ENCODE measurements around the gene GPC6.

The GPC6 gene

GRCh38 chr13:93525087-93525486 lies 298.5 kb downstream of the GPC6 start:
- in situ Hi-C loops (cut with HindIII; ENCODE audit: low sequenced_read_pairs) = no loop called here
- TF ChIP-seq, protein P1, sequence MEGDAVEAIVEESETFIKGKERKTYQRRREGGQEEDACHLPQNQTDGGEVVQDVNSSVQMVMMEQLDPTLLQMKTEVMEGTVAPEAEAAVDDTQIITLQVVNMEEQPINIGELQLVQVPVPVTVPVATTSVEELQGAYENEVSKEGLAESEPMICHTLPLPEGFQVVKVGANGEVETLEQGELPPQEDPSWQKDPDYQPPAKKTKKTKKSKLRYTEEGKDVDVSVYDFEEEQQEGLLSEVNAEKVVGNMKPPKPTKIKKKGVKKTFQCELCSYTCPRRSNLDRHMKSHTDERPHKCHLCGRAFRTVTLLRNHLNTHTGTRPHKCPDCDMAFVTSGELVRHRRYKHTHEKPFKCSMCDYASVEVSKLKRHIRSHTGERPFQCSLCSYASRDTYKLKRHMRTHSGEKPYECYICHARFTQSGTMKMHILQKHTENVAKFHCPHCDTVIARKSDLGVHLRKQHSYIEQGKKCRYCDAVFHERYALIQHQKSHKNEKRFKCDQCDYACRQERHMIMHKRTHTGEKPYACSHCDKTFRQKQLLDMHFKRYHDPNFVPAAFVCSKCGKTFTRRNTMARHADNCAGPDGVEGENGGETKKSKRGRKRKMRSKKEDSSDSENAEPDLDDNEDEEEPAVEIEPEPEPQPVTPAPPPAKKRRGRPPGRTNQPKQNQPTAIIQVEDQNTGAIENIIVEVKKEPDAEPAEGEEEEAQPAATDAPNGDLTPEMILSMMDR (IDR thresholded peaks at IDR 0.05; ENCODE audit: low read depth, low read length, missing control alignments) = no peak
- DNase-seq (ENCODE audit: low read depth) = no peak
- no peak overlapping the region for H3K4me3 ChIP-seq (ENCODE audit: low read depth, low read length)

- in situ Hi-C loops (cut with HindIII; ENCODE audit: low sequenced_read_pairs) = no loop called here
- H3K4me3 ChIP-seq (ENCODE audit: low read depth, low read length) = no peak overlapping the region
- DNase-seq (ENCODE audit: low read depth) = no peak
- TF ChIP-seq, protein P1 (IDR thresholded peaks at IDR 0.05; ENCODE audit: low read depth, low read length, missing control alignments) = no peak
Measured at GRCh38 chr13:93527748-93528297, 301.2 kb downstream of the GPC6 start.

GRCh38 chr13:93529961-93530360 lies 303.4 kb downstream of the GPC6 start:
- in situ Hi-C loops (cut with HindIII; ENCODE audit: low sequenced_read_pairs) = no loop called here
- DNase-seq (ENCODE audit: low read depth) = no peak
- TF ChIP-seq, protein P1 (IDR thresholded peaks at IDR 0.05; ENCODE audit: low read depth, low read length, missing control alignments) = no peak
- no peak overlapping the region for H3K4me3 ChIP-seq (ENCODE audit: low read depth, low read length)

GRCh38 chr13:93534181-93534700 lies 307.6 kb downstream of the GPC6 start:
- TF ChIP-seq, protein P1 (IDR thresholded peaks at IDR 0.05; ENCODE audit: low read depth, low read length, missing control alignments) = no peak
- in situ Hi-C loops (cut with HindIII; ENCODE audit: low sequenced_read_pairs) = no loop called here
- DNase-seq (ENCODE audit: low read depth) = no peak
- no peak overlapping the region for H3K4me3 ChIP-seq (ENCODE audit: low read depth, low read length)

DNA sequence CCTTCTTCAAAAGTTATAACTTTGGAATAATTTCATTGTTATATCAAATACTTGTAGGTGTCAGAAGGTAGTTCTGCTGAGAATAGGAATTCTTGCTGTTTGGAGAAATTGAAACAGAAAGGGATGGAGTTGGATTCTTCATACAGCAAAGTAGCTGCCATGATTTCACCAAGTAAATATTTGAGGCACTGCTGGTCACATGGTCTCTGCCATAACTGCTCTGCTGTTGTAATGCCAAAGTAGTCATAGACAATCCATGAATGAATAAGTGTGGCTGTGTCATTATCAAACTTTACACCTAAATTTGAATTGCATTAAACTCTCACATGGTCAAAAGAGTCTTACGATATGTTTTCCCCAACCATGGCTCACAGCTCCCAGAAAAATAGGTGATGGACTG lies 308.6 kb downstream of the GPC6 start:
- H3K4me3 ChIP-seq (ENCODE audit: low read depth, low read length) = no peak overlapping the region
- TF ChIP-seq, protein P1 (IDR thresholded peaks at IDR 0.05; ENCODE audit: low read depth, low read length, missing control alignments) = no peak
- DNase-seq (ENCODE audit: low read depth) = no peak
- in situ Hi-C loops (cut with HindIII; ENCODE audit: low sequenced_read_pairs) = no loop called here

DNA sequence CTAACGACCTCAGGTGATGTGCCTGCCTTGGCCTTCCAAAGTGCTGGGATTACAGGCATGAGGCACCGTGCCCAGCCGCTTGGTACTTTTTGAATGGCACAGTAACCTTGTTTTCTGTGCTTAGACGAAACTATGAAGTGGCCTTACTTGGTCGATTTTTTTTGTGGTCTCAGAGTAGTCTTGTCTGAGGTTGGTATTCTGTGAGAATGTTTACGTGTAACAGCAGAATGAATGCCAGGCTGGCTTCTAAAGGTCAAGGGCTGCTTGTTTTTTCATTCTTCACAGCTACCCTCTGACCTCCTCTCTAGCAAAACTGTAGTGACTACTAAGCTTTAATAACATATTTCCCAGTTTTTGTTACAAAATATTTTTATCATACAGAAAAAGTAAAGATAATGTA lies 313.3 kb downstream of the GPC6 start:
- in situ Hi-C loops (cut with HindIII; ENCODE audit: low sequenced_read_pairs) = no loop called here
- no peak for DNase-seq (ENCODE audit: low read depth)
- TF ChIP-seq, protein P1 (IDR thresholded peaks at IDR 0.05; ENCODE audit: low read depth, low read length, missing control alignments) = no peak
- no peak overlapping the region for H3K4me3 ChIP-seq (ENCODE audit: low read depth, low read length)
